ENCODE results near the gene DNAI2.

The DNAI2 gene

GRCh38 chr17:74350486-74350885 lies 76.5 kb downstream of the DNAI2 start:
- Histone ChIP-seq H3K4me3 (ENCODE audit: control insufficient read depth in 1 of 7, extremely low read depth in 1 of 7, insufficient read depth in 4 of 7, low read depth in 2 of 7, low read length in 6 of 7) (no peak overlapping the region), H3K27ac (ENCODE audit: insufficient read depth in 1 of 2, low read depth in 1 of 2, low read length in 2 of 2, poor library complexity in 1 of 2, severe bottlenecking in 2 of 2) (no peak overlapping the region), H3K27me3 (replicated peaks in 2 of 5; ENCODE audit: control insufficient read depth in 4 of 5, insufficient read depth in 5 of 5, low read length in 4 of 5) (peaks cover 0 to 58% (median 26%) of the 10 kb centered on the region in 5 experiments), H3K36me3 (ENCODE audit: control insufficient read depth in 4 of 4, insufficient read depth in 4 of 4, low read length in 3 of 4) (no peaks in the 10 kb centered on the region), H3K4me1 (ENCODE audit: control extremely low read depth in 1 of 4, control insufficient read depth in 4 of 4, insufficient read depth in 4 of 4, low read length in 3 of 4) (peaks cover 0 to 14% (median 7%) of the 10 kb centered on the region in 4 experiments), H3K9me3 (ENCODE audit: control extremely low read depth in 1 of 5, control insufficient read depth in 4 of 5, insufficient read depth in 2 of 5, low read depth in 1 of 5, low read length in 4 of 5) (no peaks in the 10 kb centered on the region)
- POLR2A ChIA-PET: interaction anchor here (0.7 kb wide), 1 partner anchor 820 kb away, joined by 5 read pairs; no protein-coding TSS in a partner anchor
- WGBS (ENCODE audit: insufficient coverage): 92% methylated on average over 20 of the region's 20 CpGs
- CTCF ChIA-PET: interaction anchor here (1.2 to 18.8 kb wide), 6 partner anchors 12 to 50 kb away, joined by 3 to 185 read pairs (median 19); partner anchors contain the start of genes BTBD17 and GPR142
- no peak for DNase-seq

GRCh38 chr17:74351552-74352210 lies 77.6 kb downstream of the DNAI2 start:
- 4% methylated on average over 54 of the region's 55 CpGs for WGBS (ENCODE audit: insufficient coverage)
- Histone ChIP-seq H3K27me3 (replicated peaks in 2 of 5; ENCODE audit: control insufficient read depth in 4 of 5, insufficient read depth in 5 of 5, low read length in 4 of 5) (peaks cover 0 to 70% (median 32%) of the 10 kb centered on the region in 5 experiments), H3K36me3 (ENCODE audit: control insufficient read depth in 4 of 4, insufficient read depth in 4 of 4, low read length in 3 of 4) (no peaks in the 10 kb centered on the region), H3K4me1 (ENCODE audit: control extremely low read depth in 1 of 4, control insufficient read depth in 4 of 4, insufficient read depth in 4 of 4, low read length in 3 of 4) (peaks cover 0 to 18% (median 10%) of the 10 kb centered on the region in 4 experiments), H3K27ac (ENCODE audit: insufficient read depth in 1 of 2, low read depth in 1 of 2, low read length in 2 of 2, poor library complexity in 1 of 2, severe bottlenecking in 2 of 2) (no peak overlapping the region), H3K9me3 (ENCODE audit: control extremely low read depth in 1 of 5, control insufficient read depth in 4 of 5, insufficient read depth in 2 of 5, low read depth in 1 of 5, low read length in 4 of 5) (no peaks in the 10 kb centered on the region), H3K4me3 (ENCODE audit: control insufficient read depth in 1 of 7, extremely low read depth in 1 of 7, insufficient read depth in 4 of 7, low read depth in 2 of 7, low read length in 6 of 7) (peak overlapping the region in 1 of 7 experiments; percentile 26)
- ChIA-PET POLR2A (interaction anchor here (1.0 kb wide), 1 partner anchor 17 kb away, joined by 4 read pairs; no protein-coding TSS in a partner anchor), CTCF (interaction anchor here (0.8 to 18.8 kb wide), 16 partner anchors 10 to 144 kb away, joined by 3 to 185 read pairs (median 4); partner anchors contain the start of genes BTBD17, GPR142 and TTYH2)
- DNase-seq: peak; percentile 43 to 70 (median 61)

GRCh38 chr17:74353446-74354060 lies 79.5 kb downstream of the DNAI2 start:
- Histone ChIP-seq H3K27me3 (replicated peaks in 2 of 5; ENCODE audit: control insufficient read depth in 4 of 5, insufficient read depth in 5 of 5, low read length in 4 of 5) (peaks cover 0 to 89% (median 37%) of the 10 kb centered on the region in 5 experiments), H3K36me3 (ENCODE audit: control insufficient read depth in 4 of 4, insufficient read depth in 4 of 4, low read length in 3 of 4) (no peaks in the 10 kb centered on the region), H3K4me3 (ENCODE audit: control insufficient read depth in 1 of 7, extremely low read depth in 1 of 7, insufficient read depth in 4 of 7, low read depth in 2 of 7, low read length in 6 of 7) (no peak overlapping the region), H3K27ac (ENCODE audit: insufficient read depth in 1 of 2, low read depth in 1 of 2, low read length in 2 of 2, poor library complexity in 1 of 2, severe bottlenecking in 2 of 2) (no peak overlapping the region), H3K9me3 (ENCODE audit: control extremely low read depth in 1 of 5, control insufficient read depth in 4 of 5, insufficient read depth in 2 of 5, low read depth in 1 of 5, low read length in 4 of 5) (no peaks in the 10 kb centered on the region), H3K4me1 (ENCODE audit: control extremely low read depth in 1 of 4, control insufficient read depth in 4 of 4, insufficient read depth in 4 of 4, low read length in 3 of 4) (peaks cover 0 to 31% (median 21%) of the 10 kb centered on the region in 4 experiments)
- no peak for DNase-seq
- 71% methylated on average over 8 of the region's 10 CpGs for WGBS (ENCODE audit: insufficient coverage)
- ChIA-PET CTCF (interaction anchor here (0.6 to 18.8 kb wide), 18 partner anchors 9 to 141 kb away, joined by 3 to 185 read pairs (median 4); partner anchors contain the start of genes BTBD17, GPR142 and TTYH2), POLR2A (interaction anchor here (0.6 kb wide), 1 partner anchor 133 kb away, joined by 3 read pairs; no protein-coding TSS in a partner anchor)

- CTCF ChIA-PET: interaction anchor here (1.1 to 18.8 kb wide), 4 partner anchors 14 to 53 kb away, joined by 5 to 185 read pairs (median 16); partner anchors contain the start of gene GPR142
- POLR2A ChIA-PET: no interaction called here
- 5% methylated on average over 29 of the region's 29 CpGs for WGBS (ENCODE audit: insufficient coverage)
- Histone ChIP-seq H3K4me3 (ENCODE audit: control insufficient read depth in 1 of 7, extremely low read depth in 1 of 7, insufficient read depth in 4 of 7, low read depth in 2 of 7, low read length in 6 of 7) (peak overlapping the region in 1 of 7 experiments; percentile 28), H3K9me3 (ENCODE audit: control extremely low read depth in 1 of 5, control insufficient read depth in 4 of 5, insufficient read depth in 2 of 5, low read depth in 1 of 5, low read length in 4 of 5) (no peaks in the 10 kb centered on the region), H3K27me3 (replicated peaks in 2 of 5; ENCODE audit: control insufficient read depth in 4 of 5, insufficient read depth in 5 of 5, low read length in 4 of 5) (peaks cover 0 to 91% (median 40%) of the 10 kb centered on the region in 5 experiments), H3K27ac (ENCODE audit: insufficient read depth in 1 of 2, low read depth in 1 of 2, low read length in 2 of 2, poor library complexity in 1 of 2, severe bottlenecking in 2 of 2) (no peak overlapping the region), H3K4me1 (ENCODE audit: control extremely low read depth in 1 of 4, control insufficient read depth in 4 of 4, insufficient read depth in 4 of 4, low read length in 3 of 4) (peaks cover 0 to 31% (median 21%) of the 10 kb centered on the region in 4 experiments), H3K36me3 (ENCODE audit: control insufficient read depth in 4 of 4, insufficient read depth in 4 of 4, low read length in 3 of 4) (no peaks in the 10 kb centered on the region)
- DNase-seq: peak; percentile 79 to 81 (median 81)
Measured at GRCh38 chr17:74354123-74354522, 80.1 kb downstream of the DNAI2 start.

- no peak for DNase-seq
- peaks cover 0 to 89% (median 40%) of the 10 kb centered on the region in 5 experiments for H3K27me3 ChIP-seq (replicated peaks in 2 of 5; ENCODE audit: control insufficient read depth in 4 of 5, insufficient read depth in 5 of 5, low read length in 4 of 5)
- H3K27ac ChIP-seq (ENCODE audit: insufficient read depth in 1 of 2, low read depth in 1 of 2, low read length in 2 of 2, poor library complexity in 1 of 2, severe bottlenecking in 2 of 2): no peak overlapping the region
- POLR2A ChIA-PET: no interaction called here
- WGBS (ENCODE audit: insufficient coverage): 87% methylated on average over 8 of the region's 10 CpGs
- CTCF ChIA-PET: interaction anchor here (1.0 to 18.8 kb wide), 6 partner anchors 11 to 57 kb away, joined by 3 to 185 read pairs (median 8); partner anchors contain the start of gene GPR142
- peaks cover 0 to 31% (median 21%) of the 10 kb centered on the region in 4 experiments for H3K4me1 ChIP-seq (ENCODE audit: control extremely low read depth in 1 of 4, control insufficient read depth in 4 of 4, insufficient read depth in 4 of 4, low read length in 3 of 4)
- no peaks in the 10 kb centered on the region for H3K36me3 ChIP-seq (ENCODE audit: control insufficient read depth in 4 of 4, insufficient read depth in 4 of 4, low read length in 3 of 4)
- no peaks in the 10 kb centered on the region for H3K9me3 ChIP-seq (ENCODE audit: control extremely low read depth in 1 of 5, control insufficient read depth in 4 of 5, insufficient read depth in 2 of 5, low read depth in 1 of 5, low read length in 4 of 5)
- no peak overlapping the region for H3K4me3 ChIP-seq (ENCODE audit: control insufficient read depth in 1 of 7, extremely low read depth in 1 of 7, insufficient read depth in 4 of 7, low read depth in 2 of 7, low read length in 6 of 7)
Measured at GRCh38 chr17:74354561-74354960, 80.5 kb downstream of the DNAI2 start.

- WGBS (ENCODE audit: insufficient coverage): 90% methylated on average over 6 of the region's 8 CpGs
- Histone ChIP-seq H3K4me1 (ENCODE audit: control extremely low read depth in 1 of 4, control insufficient read depth in 4 of 4, insufficient read depth in 4 of 4, low read length in 3 of 4) (peaks cover 0 to 31% (median 21%) of the 10 kb centered on the region in 4 experiments), H3K27me3 (replicated peaks in 2 of 5; ENCODE audit: control insufficient read depth in 4 of 5, insufficient read depth in 5 of 5, low read length in 4 of 5) (peaks cover 0 to 92% (median 38%) of the 10 kb centered on the region in 5 experiments), H3K4me3 (ENCODE audit: control insufficient read depth in 1 of 7, extremely low read depth in 1 of 7, insufficient read depth in 4 of 7, low read depth in 2 of 7, low read length in 6 of 7) (no peak overlapping the region), H3K9me3 (ENCODE audit: control extremely low read depth in 1 of 5, control insufficient read depth in 4 of 5, insufficient read depth in 2 of 5, low read depth in 1 of 5, low read length in 4 of 5) (no peaks in the 10 kb centered on the region), H3K27ac (ENCODE audit: insufficient read depth in 1 of 2, low read depth in 1 of 2, low read length in 2 of 2, poor library complexity in 1 of 2, severe bottlenecking in 2 of 2) (no peak overlapping the region), H3K36me3 (ENCODE audit: control insufficient read depth in 4 of 4, insufficient read depth in 4 of 4, low read length in 3 of 4) (no peaks in the 10 kb centered on the region)
- CTCF ChIA-PET: interaction anchor here (1.0 to 18.8 kb wide), 7 partner anchors 11 to 57 kb away, joined by 3 to 185 read pairs (median 5); partner anchors contain the start of gene GPR142
- no peak for DNase-seq
- POLR2A ChIA-PET: no interaction called here
Measured at GRCh38 chr17:74355065-74355464, 81.0 kb downstream of the DNAI2 start.
